ENCODE measurements around the gene TRIB2.

The TRIB2 gene

DNA sequence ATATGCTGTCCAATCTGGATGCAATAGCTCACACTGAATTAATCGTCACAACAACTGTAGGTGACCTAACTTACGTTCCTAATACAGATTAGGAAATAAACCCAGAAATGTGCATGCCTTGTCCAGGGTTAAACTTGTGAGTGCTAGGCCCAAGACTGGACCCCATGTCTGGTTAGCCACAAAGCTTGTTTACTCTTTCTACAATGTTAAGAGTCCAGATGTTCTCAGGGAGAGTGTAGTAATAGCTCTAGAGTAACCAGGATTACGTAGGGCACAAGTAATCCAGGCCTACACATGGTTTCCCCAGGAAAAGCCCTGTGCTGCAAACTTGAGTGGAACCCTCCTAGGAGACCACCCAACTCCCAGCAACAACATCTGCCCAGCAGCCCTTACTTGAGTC is 26.2 kb downstream of the TRIB2 start:
- DNase-seq (ENCODE audit: low read depth) = no peak

DNA sequence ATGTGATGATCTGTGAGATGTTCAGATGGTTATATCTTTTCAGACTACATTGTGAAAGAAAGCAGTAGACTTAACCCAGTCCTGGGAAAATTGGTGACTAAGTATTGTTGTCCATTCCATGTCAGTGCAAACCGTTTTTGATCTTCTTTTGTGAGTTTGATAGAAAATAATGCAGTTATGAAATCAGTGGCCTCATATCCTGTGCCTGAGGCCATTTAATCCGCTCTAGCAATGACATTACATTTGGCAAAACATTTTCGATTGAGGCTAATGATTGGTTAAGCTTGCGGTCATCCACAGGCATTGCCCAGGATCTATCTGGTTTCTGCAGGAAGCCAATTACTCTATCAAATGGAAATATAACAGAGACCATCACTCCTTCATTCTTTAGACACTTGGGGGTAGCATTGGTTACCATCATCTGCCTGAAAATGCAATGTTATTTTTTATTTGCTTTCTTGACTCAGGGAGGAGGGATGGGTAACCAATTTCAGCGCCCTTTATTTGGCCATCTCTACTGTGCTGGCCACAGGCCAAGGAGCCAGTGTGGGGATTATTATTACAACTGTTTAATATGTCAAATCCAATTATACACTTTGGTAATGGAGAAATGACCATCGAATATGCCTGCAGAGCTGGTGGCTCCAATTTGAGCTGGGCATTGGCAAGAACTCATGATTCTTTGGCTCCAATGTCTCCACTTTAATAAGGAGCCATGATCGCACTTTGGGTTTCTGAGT is 33.6 kb downstream of the TRIB2 start:
- no peak for DNase-seq (ENCODE audit: low read depth)

DNA sequence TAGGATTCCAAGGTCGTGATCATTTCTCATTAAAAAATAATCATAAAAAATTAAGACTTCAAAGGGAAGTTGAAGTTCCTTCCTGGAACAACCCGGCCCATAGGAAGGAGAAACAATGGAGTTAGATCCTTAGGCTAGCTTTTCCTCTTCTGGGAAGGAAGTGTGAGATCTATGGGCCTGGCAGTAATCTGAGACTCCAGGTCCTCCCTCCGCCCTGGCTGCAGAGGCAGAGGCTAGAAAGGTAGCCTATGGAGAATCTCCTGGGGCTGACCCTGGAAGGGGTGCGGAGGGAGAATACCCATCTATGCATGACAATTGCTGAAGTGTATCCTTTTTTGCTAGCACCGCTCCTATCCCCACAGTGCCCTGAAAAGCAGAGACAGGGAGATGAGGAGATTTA is 37.9 kb downstream of the TRIB2 start:
- no peak for DNase-seq (ENCODE audit: low read depth)

DNA sequence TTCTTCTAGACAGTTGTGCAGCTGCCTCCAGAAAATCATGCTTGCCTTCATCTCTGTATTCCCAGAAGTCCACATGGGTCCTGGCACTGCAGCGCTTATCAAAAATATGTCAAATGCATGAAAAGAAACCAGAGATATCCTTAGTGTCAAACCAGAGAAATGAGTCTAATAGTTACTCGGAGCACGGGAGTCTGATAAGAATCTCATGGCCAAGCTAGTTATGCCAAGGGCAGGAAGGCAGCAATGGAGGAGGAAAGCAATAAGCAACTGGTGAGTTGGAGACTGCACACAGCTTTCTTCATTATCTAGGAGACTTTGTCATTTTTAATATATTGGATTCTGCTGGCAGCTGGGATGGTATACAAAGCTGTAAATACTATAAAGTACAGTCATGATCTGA is 38.6 kb downstream of the TRIB2 start:
- no peak for DNase-seq (ENCODE audit: low read depth)

DNA sequence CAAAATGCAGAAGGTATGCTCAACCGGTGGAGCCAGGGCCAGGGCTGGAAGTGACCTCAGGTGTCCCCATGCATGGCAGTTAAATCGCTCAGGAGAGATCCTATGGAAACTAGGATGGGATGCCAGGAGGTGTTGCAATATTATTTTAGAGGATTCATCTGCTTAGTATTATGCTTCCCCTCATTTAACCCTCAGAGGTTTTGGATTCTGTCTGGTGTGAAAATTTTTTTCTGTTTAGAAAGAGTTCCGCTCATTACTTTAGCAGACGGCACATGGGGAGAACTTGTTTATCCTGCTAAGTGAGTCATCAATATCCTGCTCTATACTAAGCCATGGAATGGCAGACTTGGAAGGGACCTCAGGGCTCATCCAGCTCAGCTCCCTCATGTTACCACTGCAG is 42.5 kb downstream of the TRIB2 start:
- peak; percentile 96 for DNase-seq (ENCODE audit: low read depth)

DNA sequence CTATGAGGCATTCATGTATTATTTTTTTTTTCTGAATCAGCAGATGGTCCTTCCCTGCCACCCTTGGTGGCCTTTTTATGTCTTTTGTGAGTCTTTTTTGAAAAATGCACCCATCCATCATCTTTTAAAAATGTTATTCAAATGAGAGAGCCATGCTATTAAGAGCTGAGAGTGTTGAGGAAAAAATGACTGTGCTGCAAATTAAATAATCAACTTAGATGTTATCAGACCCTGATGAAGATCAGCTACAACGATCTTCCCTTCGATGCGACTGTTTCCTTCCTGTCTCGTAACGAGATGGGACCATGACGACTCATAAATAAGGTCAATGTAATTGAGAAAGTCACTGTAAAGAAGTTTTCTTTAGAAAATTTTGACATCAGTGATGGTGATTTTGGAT is 44.4 kb downstream of the TRIB2 start:
- no peak for DNase-seq (ENCODE audit: low read depth)

DNA sequence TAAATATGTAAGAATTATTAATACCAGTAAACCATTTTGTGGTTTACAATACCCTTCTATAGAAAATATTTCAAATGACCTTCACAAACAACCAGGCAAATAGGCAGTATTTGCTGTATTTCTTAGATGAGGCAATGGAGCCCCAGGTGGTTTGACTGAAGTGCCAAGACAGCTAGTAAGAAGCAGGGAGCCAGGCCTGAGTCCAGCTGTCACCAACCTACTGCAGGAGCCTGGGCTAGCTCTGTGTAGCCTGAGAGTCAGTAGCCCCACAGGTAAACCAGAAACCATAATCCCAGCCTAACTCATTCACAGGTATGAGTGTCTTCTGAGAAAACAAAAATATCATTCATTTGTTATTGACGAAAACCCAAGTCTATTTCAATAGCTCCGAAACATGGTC is 45.6 kb downstream of the TRIB2 start:
- DNase-seq (ENCODE audit: low read depth) = no peak

DNA sequence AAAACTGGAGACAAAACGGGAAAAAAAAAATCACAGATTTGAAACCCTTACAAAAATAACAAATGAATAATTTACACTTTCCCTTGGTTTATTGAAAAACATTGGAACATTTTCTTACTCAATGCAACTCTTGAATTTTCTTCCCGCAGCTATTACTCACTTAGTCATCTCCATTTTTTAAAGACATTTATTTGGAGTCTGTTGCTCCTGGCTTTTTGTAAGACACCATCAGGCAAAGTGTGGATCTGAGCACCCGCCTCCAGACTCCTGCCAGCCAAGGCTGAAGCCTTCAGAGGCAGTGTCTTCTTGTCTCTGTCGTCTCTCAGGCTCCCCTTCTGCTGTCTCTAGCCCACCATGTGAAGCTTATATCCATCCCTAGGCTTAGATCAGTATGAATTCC is 46.2 kb downstream of the TRIB2 start:
- DNase-seq (ENCODE audit: low read depth) = peak; percentile 39

DNA sequence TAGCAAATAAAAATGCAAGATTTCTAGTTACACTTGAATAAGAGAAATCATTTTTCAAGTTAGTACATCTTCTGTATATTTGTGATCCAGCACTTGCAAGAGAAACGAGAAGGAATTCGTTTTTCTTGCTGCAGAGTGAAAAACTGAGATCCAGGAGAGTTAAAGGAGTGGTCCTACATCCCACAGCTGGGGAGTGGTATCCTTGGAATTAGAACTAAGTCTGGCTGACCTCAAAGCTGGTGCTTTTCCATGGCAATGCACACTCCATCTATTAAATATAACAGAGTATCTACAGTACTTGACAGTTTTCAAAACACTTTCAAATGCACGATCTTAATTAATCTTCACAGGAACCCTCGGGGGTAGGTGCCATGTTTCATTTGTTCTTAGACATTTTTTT is 46.8 kb downstream of the TRIB2 start:
- no peak for DNase-seq (ENCODE audit: low read depth)

DNA sequence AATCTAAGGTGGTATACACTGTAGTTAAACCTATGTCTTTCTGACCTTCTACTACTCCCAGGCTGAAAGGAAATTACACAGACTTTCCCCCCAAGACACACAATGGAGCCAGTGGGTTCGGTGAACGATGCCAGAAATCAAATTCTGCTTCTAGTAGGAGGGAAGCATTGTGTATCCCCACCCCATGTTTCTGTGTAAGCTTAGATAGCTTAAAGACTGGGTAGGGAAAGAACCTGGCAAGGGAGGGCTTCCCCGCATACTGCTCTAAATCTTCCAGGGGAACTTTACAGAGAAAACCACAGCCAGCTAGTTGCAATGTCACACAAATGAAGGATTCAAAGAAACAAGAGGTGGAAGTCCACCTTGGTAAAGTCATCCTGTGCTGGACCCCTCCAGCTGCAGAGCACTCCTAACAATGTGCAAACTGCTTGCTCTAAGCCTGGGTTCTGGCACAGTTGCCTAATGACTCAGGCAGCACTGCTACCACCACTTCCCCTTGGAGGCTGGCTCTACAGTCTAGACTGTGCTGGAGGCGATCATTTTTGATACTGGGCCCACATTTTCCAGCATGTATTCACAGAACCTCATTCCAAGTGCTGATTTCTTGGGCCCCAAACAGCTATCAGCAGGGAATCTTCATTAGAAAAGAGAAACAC is 47.5 kb downstream of the TRIB2 start:
- peak; percentile 47 for DNase-seq (ENCODE audit: low read depth)

DNA sequence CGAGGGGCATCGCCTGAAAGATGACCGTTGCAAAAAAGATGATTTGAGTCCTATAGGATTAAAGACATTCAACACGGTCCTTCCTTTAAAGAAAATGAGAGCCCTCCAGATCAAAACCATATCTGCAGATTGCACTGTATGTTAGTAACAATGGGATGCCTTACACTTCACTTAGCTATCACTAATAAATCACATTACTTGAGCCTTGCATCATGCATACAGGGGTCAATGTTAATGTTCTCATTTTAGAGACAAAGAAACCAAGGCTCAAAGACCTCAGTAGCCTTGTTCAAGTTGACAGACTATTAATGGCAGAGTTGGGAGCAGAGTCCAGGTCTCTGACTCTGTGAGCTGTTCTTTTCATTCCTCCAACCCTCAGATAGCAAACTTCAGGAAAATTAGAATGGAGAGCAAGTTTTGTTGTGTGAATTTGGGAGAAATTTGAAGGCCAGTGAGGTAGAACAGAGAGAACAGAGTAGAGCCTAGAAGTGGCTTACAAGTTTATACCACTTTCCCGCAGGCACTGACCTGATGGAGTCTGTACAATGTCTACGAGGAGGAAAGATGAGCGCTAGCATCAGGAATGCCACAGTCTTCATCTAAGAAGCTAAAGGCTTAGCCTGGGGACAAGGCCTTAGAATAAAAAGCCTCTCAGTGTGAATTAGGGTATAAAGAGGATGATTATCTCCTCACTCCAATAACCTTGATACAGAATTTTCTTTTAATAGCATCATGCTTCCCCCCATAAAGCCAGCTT is 48.3 kb downstream of the TRIB2 start:
- no peak for DNase-seq (ENCODE audit: low read depth)

DNA sequence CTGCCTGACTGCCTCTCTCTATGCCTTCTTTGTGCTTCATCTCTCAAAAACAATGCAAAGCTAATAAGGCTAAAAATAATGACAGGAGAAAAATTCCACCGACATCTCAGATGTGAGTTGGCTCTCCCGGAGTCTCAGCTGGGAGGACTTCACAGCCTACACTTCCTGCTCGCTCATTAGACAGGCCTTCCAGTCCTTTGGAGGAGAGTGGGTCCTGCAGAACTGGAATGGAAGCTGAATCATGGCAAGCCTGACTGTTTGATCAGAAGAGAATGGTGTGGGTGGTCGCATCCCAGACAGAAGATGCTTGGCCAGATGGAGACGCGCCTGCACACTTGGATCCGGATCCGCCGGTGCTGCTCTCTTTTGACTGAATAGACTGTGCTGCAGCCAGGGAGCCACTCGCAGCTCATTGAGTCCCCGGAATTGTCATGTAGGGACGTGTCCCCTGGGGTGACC is 49.7 kb downstream of the TRIB2 start:
- DNase-seq (ENCODE audit: low read depth) = no peak

DNA sequence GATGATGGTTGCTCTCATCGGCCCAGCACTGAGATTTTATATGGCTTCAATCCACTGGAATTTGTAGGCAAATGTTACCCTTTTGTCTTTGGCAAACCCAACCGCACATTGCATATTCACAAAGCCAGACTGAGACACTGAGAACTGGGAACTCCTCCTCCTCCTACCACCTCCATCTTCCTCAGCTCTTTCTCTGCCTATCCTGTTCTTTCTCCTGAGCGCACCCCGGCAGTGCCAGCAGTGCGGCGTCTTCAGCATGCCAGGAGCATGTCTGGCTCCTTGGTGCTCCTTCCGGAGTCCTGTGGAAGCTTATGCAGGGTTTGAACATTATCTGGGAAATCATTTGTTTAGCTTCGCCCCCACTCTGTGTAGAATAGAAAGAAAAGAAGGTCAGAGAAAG is 50.8 kb downstream of the TRIB2 start:
- no peak for DNase-seq (ENCODE audit: low read depth)

DNA sequence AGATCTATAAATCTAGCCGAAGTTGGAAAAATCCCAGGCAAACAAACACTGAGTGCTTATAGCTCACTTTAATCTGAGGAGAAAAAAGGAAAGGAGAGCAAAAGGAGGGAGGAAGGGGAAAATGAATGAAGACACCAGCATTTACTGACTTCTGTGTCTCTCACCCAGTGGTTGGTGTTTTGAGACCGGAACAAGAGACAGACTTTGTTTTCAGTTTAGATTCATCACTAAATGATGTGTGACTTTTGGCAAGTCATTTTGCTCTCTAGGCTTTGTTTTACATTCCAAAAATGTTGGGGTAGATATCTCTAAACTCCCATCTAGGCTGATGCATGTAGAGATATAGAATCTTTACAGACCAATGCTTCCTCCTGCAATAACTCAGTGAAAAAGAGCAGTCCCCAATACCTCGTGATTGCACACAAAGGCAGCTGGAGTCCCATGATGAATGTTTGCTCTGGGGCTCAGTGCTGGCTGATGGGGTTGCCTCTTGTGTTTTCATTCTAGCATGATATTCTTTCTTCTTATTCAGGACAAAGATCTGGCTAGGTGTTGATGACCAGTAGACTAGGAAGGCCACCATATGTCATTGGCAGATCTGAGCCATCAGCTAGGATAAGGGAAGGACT is 51.4 kb downstream of the TRIB2 start:
- DNase-seq (ENCODE audit: low read depth) = no peak

DNA sequence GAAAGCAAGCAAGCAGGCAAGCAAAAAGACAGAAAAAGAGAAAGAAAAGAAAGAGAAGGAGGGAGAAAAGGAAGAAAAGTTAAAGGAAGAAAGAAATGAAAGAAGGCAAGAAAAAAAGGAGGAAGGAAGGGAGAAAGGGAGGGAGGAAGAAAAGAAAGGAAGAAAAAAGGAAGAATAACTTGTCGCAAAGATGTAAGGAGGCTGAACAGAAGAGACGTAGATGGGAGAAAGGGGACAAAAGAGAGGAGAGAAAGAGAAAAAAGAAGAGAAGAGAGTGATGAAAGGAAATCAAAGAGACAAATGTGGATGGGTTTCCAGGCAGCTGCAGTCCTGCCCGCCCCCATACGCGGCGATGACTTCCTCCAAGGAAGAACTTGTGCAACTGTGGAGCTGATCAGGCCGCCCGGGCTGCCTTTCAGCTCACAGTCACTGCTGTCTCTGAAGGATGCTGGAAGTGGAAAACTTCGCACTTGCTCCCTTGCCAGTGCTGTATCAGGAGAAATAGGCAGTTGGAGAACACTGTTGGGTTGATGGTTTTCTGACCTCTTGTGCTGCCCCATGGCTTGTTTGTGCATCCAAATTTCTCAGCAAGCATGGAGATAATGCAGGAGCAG is 52.9 kb downstream of the TRIB2 start:
- no peak for DNase-seq (ENCODE audit: low read depth)

DNA sequence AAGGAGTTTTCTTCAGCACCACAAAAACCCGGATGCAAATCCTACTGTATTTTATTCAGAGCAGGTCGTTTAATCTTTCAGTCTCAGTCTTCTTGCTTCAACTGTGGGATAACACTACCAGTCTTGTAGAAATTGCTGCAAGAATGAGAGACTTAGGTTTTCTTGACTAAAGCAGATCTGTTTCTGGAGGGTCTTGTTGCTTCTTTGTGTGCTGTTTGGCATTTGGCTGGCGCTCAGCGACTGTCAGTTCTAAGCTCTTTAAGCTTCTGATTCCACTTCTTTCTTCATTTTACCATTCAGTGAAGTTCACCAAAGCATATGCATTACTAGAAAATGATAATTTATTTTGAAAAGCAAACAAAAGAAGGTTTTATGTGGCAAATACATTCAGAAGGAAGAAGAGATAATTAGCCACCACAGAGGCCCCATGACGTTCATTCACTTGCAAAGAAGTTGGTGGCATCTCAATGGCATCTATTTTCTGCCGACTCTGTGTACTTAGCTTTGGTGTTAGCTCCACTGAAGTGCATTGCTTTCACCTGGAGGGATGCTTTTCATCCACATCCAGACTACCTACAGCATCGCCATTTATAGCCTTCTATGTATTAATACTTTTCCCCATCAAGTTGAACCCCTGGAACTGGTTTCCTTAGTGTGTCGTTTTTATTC is 53.7 kb downstream of the TRIB2 start:
- DNase-seq (ENCODE audit: low read depth) = no peak

DNA sequence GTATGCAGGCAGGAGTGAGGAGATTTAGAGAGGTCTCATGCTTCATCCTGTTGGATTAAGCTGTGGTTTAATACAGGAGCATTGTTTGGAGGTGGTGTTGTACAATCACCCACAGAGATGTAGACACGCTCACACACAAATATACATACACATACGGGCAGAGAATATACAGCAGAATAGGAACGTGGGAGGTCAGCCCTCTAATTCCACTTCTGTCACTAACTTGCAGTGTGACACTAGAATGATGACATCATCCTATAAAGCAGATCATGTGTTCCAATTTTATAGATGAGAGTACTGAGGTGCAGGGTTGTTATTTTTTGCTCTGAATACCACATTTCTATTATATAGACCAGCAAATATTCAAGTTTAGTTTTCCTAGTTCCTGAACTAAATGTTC is 54.4 kb downstream of the TRIB2 start:
- DNase-seq (ENCODE audit: low read depth) = no peak

DNA sequence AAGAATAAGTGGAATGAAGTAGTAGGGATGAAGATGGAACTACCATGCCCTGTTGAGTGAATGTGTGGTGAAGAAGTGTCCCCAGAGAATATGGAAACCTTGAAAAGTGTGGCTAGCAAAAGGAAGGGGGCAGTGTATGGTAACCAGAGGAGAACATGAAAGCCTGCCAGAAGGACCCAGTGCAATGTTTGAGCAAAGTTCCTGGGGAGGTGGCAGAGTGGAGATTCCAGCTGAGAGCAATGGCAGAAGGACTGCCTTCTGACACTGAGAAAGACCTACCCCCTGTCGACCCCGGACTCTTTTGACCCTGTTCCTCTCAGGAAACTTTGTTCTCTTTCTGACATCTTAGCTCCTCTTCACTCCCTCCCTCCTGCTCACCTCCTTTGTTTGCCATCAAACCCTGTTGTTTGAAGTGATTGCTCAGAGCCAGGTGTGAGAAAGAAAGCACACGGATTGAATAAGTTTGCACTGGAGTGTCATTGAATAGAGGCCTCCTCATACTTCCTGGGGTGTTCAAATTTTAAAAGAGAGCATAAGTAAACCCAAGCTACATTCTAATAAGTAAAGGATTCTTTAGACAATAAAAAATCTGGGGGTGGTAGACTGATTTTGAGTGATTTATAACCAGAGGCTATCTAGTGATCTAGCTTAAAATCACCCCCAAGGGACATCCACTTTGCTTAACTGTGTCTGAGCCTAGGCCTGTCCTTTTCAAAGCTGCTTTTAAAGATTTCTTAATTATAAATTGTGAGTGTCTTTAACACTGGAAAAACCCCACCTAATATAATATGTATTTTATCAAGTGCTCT is 57.1 kb downstream of the TRIB2 start:
- no peak for DNase-seq (ENCODE audit: low read depth)

DNA sequence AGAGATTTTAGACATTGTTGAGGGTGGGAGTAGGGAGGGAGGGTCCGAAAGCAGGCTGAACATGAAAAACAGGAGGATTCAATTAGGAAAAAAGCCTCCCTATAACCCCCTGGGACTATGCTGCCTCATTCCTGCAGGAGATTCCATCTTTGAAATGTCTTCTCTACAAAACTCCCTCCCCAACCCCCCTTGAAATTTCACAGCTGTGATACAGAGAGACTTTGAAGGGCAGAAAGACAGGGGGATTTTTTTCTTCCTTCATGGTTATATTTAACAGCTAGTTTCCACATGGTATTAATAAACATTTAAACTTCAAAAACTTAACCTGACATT is 57.6 kb downstream of the TRIB2 start:
- DNase-seq (ENCODE audit: low read depth) = no peak

DNA sequence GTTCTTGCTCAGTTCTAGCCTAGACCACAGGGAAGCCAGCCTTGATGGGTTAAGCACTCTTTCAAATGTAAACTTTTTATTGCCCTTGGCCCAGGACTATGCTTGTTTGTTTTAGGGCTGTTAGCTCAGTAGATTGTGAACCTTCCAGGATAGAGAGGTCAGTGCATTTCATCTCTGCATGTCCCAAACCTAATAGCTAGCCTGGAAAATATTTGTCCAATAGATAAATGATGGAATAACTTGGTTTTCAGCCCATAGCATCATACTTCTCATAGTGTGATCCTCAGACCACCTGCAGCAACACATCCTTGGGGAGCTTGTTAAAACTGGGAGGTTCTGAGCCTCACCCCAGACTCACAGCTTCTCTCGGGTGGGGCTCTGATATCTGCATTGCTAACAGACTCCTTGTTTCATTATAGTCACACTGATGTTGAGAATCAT is 59.8 kb downstream of the TRIB2 start:
- no peak for DNase-seq (ENCODE audit: low read depth)

DNA sequence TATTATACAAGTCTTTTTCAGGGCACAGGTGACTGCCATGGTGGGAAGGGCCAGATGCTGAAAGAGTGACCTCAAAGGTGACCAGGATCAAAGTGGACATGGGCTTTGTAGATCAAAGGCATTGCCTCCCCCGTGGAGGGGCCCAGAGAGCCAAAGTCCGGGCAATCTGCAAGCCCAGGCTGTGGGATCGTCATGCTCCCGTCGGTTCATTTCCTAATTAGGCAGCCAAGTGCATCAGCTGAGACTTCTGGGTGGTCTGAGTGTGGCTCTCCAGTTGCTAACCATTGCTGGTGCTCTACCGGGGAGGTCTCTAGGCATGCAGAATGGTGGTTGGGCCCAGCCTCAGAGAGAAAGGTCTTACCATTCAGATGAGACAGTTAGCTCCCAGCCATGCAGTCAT is 61.6 kb downstream of the TRIB2 start:
- DNase-seq (ENCODE audit: low read depth) = no peak
